GM12878 (cell line): ENCODE results near the gene UNC50.

ENCODE experiments used
- BRCA1 ChIP-seq: IDR thresholded peaks from 2 replicates; pipeline ENCODE4 v1.6.1; 2011; ENCODE audit warnings: low read depth, low read length, improper control_type of control experiment
- CHD1 ChIP-seq: IDR thresholded peaks from 2 replicates; pipeline ENCODE4 v1.6.1; 2012; ENCODE audit warnings: low read depth, low read length, improper control_type of control experiment
- CTCF ChIP-seq, 3 experiments: IDR thresholded peaks in 2 of 3; conservative IDR thresholded peaks in 1 of 3; 2 replicates each; pipeline ENCODE4 v1.5.1; 2011; ENCODE audit warnings: low read depth in 3 of 3, low read length in 3 of 3, mild to moderate bottlenecking in 3 of 3, control low read depth in 2 of 3, moderate library complexity in 2 of 3, inconsistent platforms in 1 of 3, mixed read lengths in 1 of 3; ENCODE audit not compliant: control insufficient read depth in 2 of 3, insufficient read depth in 1 of 3; ENCODE audit errors: extremely low read depth in 1 of 3
- E2F4 ChIP-seq: IDR thresholded peaks from 2 replicates; pipeline ENCODE4 v1.6.1; 2012; ENCODE audit warnings: low read depth, low read length, improper control_type of control experiment
- EZH2 ChIP-seq: IDR thresholded peaks from 2 replicates; pipeline ENCODE4 v1.6.1; 2012; ENCODE audit warnings: low read depth, mild to moderate bottlenecking, control low read depth, inconsistent platforms, low read length, borderline replicate concordance; ENCODE audit not compliant: control insufficient read depth
- IKZF1 ChIP-seq: fragments of 450-650 bp; conservative IDR thresholded peaks from 2 replicates; pipeline ENCODE4 v1.6.1; 2017; ENCODE audit warnings: antibody characterized with exemption, mild to moderate bottlenecking
- POLR2A ChIP-seq: IDR thresholded peaks from 2 replicates; pipeline ENCODE4 v1.6.1; 2011; ENCODE audit warnings: low read depth, mild to moderate bottlenecking, low read length
- RAD21 ChIP-seq: IDR thresholded peaks from 2 replicates; pipeline ENCODE4 v1.6.1; 2011; ENCODE audit warnings: mild to moderate bottlenecking, low read depth, low read length, moderate library complexity; ENCODE audit not compliant: insufficient read depth
- REST ChIP-seq: IDR thresholded peaks from 2 replicates; pipeline ENCODE4 v1.6.1; 2012; ENCODE audit warnings: mild to moderate bottlenecking, low read depth, low read length
- SP1 ChIP-seq: IDR thresholded peaks from one replicate; pipeline ENCODE4 v1.6.1; 2011; ENCODE audit warnings: low read depth, low read length
- TAF1 ChIP-seq: IDR thresholded peaks from 2 replicates; pipeline ENCODE4 v1.6.1; 2011; ENCODE audit warnings: mild to moderate bottlenecking, low read depth, low read length, borderline replicate concordance
- USF2 ChIP-seq: IDR thresholded peaks from 2 replicates; pipeline ENCODE4 v1.6.1; 2011; ENCODE audit warnings: low read depth, low read length, improper control_type of control experiment, borderline replicate concordance
- ZZZ3 ChIP-seq: IDR thresholded peaks from 2 replicates; pipeline ENCODE4 v1.6.1; 2011; ENCODE audit warnings: low read depth; ENCODE audit not compliant: control insufficient read depth, insufficient read length

DNA sequence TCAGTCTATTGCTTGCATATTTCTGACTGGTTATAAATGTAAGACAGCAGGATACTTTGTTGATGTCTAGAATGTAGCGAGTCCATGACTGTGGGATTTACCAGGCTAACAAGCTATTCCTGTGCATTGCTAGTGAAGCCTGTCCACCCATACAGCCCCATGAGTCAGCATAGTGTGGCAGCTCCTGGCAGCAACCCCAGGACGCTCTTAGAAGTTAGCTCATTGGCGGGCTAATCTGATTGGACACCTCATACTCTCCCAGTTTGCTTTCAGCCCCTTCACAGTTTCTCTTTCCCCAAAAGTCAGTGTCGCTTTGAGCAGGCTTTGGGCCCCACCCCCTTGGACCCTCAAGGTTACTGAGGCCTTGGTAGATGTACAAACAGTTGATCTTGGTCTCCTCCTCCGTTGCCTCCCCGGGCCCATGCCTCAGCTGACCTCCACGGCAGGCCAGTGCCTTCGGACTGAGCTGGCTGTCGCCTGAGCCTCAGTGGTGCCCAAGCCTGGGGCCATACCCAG, 48.1 kb upstream of the UNC50 start:
- TF ChIP-seq BRCA1, result no peak
- TF ChIP-seq IKZF1, result no peak
- TF ChIP-seq POLR2A, result no peak
- TF ChIP-seq EZH2, result no peak
- no peak for TF ChIP-seq SP1
- no peak for TF ChIP-seq CTCF (IDR thresholded peaks at IDR 0.05 in 2 of 3, conservative IDR thresholded peaks at IDR 0.05 in 1 of 3; ENCODE audit: control insufficient read depth in 2 of 3, extremely low read depth in 1 of 3, insufficient read depth in 1 of 3, low read depth in 3 of 3, low read length in 3 of 3)
- TF ChIP-seq CHD1, result no peak
- TF ChIP-seq E2F4, result no peak
- TF ChIP-seq USF2, result no peak
- no peak for TF ChIP-seq TAF1
- TF ChIP-seq REST, result no peak
- TF ChIP-seq ZZZ3, result no peak
- no peak for TF ChIP-seq RAD21
